ENCODE measurements around the gene MAP2K5.

DNA sequence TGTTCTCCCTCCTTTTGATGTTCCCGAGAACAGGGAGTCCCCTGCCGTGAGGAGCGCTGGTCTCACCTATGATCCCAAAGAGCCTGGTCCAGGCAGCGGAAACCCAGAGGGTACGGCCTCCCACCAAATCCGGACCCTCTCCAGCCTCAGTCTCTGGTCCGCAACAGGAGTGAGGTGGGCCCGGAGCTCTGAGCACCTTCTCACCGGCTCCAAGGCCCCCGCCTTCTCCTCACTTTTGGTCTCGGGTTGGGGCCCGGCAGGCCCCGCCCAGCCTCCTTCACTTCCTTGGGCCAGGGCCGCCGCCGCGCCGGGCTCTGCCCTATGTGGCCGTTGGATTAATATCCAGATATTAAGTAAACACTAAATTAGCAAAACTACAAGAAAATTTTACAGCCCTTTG is 277.1 kb downstream of the MAP2K5 start:
- TF ChIP-seq, protein P1, sequence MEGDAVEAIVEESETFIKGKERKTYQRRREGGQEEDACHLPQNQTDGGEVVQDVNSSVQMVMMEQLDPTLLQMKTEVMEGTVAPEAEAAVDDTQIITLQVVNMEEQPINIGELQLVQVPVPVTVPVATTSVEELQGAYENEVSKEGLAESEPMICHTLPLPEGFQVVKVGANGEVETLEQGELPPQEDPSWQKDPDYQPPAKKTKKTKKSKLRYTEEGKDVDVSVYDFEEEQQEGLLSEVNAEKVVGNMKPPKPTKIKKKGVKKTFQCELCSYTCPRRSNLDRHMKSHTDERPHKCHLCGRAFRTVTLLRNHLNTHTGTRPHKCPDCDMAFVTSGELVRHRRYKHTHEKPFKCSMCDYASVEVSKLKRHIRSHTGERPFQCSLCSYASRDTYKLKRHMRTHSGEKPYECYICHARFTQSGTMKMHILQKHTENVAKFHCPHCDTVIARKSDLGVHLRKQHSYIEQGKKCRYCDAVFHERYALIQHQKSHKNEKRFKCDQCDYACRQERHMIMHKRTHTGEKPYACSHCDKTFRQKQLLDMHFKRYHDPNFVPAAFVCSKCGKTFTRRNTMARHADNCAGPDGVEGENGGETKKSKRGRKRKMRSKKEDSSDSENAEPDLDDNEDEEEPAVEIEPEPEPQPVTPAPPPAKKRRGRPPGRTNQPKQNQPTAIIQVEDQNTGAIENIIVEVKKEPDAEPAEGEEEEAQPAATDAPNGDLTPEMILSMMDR (IDR thresholded peaks at IDR 0.05) = no peak
- TF ChIP-seq RELA (CRISPR knock-in tag; IDR thresholded peaks at IDR 0.05; ENCODE audit: borderline replicate concordance) (no peak), CREM (CRISPR knock-in tag; IDR thresholded peaks at IDR 0.05) (no peak)

Data from WTC11 (cell line).